ENCODE results near the gene C3orf52. TPM values are rescaled to one million over a fixed set of nuclear protein-coding genes. Genes with fewer than 3 reads are reported as not detected.

Gene C3orf52
- total RNA-seq, 2 experiments from 2014 or later = 3.3 to 4.4 TPM

GRCh38 chr3:112143689-112144088, 57.5 kb downstream of the C3orf52 start:
- peak overlapping the region; percentile 77 for H3K27ac Mint-ChIP-seq
- intact Hi-C loops (cut with micrococcal nuclease) = loop anchor here (1.0 to 5.0 kb wide), 5 partner anchors 10 to 1604 kb away; partner anchors contain the start of genes ATP6V1A, GCSAM and NAA50
- peaks cover 26% of the 10 kb centered on the region for H3K36me3 Mint-ChIP-seq
- DNase-seq = no peak
- peaks cover 36% of the 10 kb centered on the region for H3K9me3 Mint-ChIP-seq
- POLR2A ChIA-PET = interaction anchor here (1.0 to 1.1 kb wide), 3 partner anchors 11 to 195 kb away, joined by 3 read pairs; partner anchors contain the start of gene GCSAM
- H3K4me3 Mint-ChIP-seq = peak overlapping the region; percentile 53
- H3K27me3 Mint-ChIP-seq = no peaks in the 10 kb centered on the region
- CTCF ChIA-PET = no interaction called here
- peaks cover 30% of the 10 kb centered on the region for H3K4me1 Mint-ChIP-seq (ENCODE audit: low read depth)

DNA sequence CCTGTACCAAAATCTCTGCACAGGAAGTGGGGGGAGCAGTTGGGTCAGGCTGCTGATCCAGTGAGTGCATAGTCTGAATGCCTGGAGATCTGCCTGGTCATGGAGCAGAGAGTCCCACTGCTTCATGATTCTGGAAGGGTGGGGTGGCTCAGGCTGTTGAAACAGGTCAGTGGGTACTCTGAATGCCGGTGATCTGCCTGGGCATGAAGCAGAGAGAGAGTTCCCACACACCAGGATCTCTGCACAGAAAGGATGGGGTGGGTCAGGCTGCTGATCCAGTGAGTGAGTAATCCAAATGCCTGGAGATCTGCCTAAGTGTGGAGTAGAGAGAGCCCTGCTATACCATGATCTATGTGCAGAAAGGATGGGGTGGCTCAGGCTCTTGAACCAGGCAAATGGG, 62.9 kb downstream of the C3orf52 start:
- H3K4me1 Mint-ChIP-seq (ENCODE audit: low read depth) = peaks cover 3% of the 10 kb centered on the region
- CTCF ChIA-PET = no interaction called here
- no peak overlapping the region for H3K4me3 Mint-ChIP-seq
- no peak overlapping the region for H3K27ac Mint-ChIP-seq
- intact Hi-C loops (cut with micrococcal nuclease) = no loop called here
- peaks cover 26% of the 10 kb centered on the region for H3K36me3 Mint-ChIP-seq
- no peaks in the 10 kb centered on the region for H3K27me3 Mint-ChIP-seq
- no peak for DNase-seq
- POLR2A ChIA-PET = no interaction called here
- peaks cover 43% of the 10 kb centered on the region for H3K9me3 Mint-ChIP-seq

DNA sequence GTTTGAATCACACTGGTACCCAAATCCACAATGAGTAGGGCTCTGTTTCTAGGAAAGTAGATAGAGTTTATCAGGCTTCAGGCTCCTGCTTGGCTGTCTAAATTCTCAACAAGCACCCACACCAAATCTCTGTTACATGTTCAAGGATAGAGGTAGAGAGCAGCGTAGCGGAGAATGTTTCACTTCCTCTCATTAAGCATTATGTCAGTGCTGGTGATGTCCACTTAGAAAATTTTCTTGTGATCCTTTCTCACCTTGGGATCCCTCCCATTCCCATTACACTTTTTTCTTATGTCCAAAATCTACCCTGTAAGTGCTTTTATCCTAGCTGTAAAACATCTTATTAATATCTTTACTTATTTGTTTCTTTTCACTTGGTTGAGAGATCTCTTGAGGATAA, 81.6 kb downstream of the C3orf52 start:
- no peak overlapping the region for H3K4me3 Mint-ChIP-seq
- POLR2A ChIA-PET = no interaction called here
- no peaks in the 10 kb centered on the region for H3K4me1 Mint-ChIP-seq (ENCODE audit: low read depth)
- intact Hi-C loops (cut with micrococcal nuclease) = no loop called here
- DNase-seq = no peak
- H3K9me3 Mint-ChIP-seq = peaks cover 6% of the 10 kb centered on the region
- H3K27me3 Mint-ChIP-seq = no peaks in the 10 kb centered on the region
- no peaks in the 10 kb centered on the region for H3K36me3 Mint-ChIP-seq
- CTCF ChIA-PET = interaction anchor here (1.4 kb wide), 1 partner anchor 56 kb away, joined by 5 read pairs; no protein-coding TSS in a partner anchor
- no peak overlapping the region for H3K27ac Mint-ChIP-seq

Small RNAs within 50 kb of the gene (microRNA-seq; reads per million reads assigned to microRNA genes)
- not detected for gene MIR567 (ENCODE audit: borderline microRNAs expressed, borderline number of aligned reads, borderline replicate concordance)

Other genes starting within 250 kb of the C3orf52 start
- gene PHLDB2, start 227.1 kb upstream of the C3orf52 start, total RNA-seq = 1 to 10 TPM; 2.1 TPM
- 10 to 100 TPM; 79.8 to 84.2 TPM for gene ABHD10, start 107.4 kb upstream of the C3orf52 start, total RNA-seq
- gene TAGLN3, start 87.5 kb upstream of the C3orf52 start, total RNA-seq = under 1 TPM; 0.78 to 0.85 TPM
- gene TMPRSS7, start 51.7 kb upstream of the C3orf52 start, total RNA-seq = not detected
- gene GCSAM, start 46.9 kb downstream of the C3orf52 start, total RNA-seq = 10 to 100 TPM; 11.7 to 14.4 TPM
- not detected for gene SLC9C1, start 207.8 kb downstream of the C3orf52 start, total RNA-seq
- 10 to 100 TPM; 34.2 to 34.5 TPM for gene CD200, start 246.8 kb downstream of the C3orf52 start, total RNA-seq

All from activated CD4-positive, alpha-beta memory T cell treated with anti-CD3 and anti-CD28 coated beads for 36 hours (primary cell).